GM12864 (cell line): ENCODE results near the gene PTPRD.
"Not testable (repeated sequence)": the region's sequence is repeated elsewhere in the genome, so short reads cannot be mapped to it uniquely, and the experiment has no call there.

Source experiments
- DNase-seq: peaks from one replicate; pipeline ENCODE4 v3.0.0-alpha.2; 2011; ENCODE audit warnings: low read depth
- H3K4me3 ChIP-seq: 2 replicates; pipeline ENCODE4 v1.5.1; 2011; ENCODE audit warnings: mild to moderate bottlenecking, low read depth, low read length, control low read depth
- TF ChIP-seq, protein P1 (sequence below): IDR thresholded peaks from 2 replicates; pipeline ENCODE4 v1.5.1; 2011; ENCODE audit warnings: low read depth, mild to moderate bottlenecking, moderate library complexity, low read length, control low read depth, inconsistent platforms; ENCODE audit errors: missing control alignments

Gene PTPRD

GRCh38 chr9:9054354-9054992 is 1558.3 kb downstream of the PTPRD start:
- TF ChIP-seq, protein P1, sequence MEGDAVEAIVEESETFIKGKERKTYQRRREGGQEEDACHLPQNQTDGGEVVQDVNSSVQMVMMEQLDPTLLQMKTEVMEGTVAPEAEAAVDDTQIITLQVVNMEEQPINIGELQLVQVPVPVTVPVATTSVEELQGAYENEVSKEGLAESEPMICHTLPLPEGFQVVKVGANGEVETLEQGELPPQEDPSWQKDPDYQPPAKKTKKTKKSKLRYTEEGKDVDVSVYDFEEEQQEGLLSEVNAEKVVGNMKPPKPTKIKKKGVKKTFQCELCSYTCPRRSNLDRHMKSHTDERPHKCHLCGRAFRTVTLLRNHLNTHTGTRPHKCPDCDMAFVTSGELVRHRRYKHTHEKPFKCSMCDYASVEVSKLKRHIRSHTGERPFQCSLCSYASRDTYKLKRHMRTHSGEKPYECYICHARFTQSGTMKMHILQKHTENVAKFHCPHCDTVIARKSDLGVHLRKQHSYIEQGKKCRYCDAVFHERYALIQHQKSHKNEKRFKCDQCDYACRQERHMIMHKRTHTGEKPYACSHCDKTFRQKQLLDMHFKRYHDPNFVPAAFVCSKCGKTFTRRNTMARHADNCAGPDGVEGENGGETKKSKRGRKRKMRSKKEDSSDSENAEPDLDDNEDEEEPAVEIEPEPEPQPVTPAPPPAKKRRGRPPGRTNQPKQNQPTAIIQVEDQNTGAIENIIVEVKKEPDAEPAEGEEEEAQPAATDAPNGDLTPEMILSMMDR, result no peak
- no peak overlapping the region for H3K4me3 ChIP-seq
- DNase-seq, result no peak

DNA sequence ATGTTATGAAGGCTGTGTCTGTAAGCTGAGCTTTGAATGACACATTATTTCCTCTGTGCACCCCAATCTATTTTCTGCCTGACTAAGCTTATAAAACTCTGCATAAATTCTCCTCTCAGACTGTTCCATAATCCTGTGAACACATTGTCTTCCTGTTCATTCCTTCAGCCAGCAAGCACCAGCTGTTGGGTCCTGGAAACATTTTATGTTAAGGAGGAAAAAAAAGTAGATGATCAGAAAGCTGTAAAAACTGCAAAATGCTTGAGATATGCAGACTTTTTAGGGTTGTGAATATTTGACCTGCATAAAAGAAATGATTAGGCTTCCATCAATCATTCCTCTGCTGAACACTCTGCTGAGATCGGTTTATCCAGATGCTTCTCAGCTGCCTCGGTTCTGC is 1567.2 kb downstream of the PTPRD start:
- TF ChIP-seq, protein P1, result no peak
- DNase-seq, result no peak

GRCh38 chr9:9045072-9045471 is 1567.7 kb downstream of the PTPRD start:
- H3K4me3 ChIP-seq, result no peak overlapping the region
- DNase-seq, result no peak
- TF ChIP-seq, protein P1, result no peak

More for the DNA sequence above, 1567.2 kb downstream of the PTPRD start:
- no peak overlapping the region for H3K4me3 ChIP-seq

DNA sequence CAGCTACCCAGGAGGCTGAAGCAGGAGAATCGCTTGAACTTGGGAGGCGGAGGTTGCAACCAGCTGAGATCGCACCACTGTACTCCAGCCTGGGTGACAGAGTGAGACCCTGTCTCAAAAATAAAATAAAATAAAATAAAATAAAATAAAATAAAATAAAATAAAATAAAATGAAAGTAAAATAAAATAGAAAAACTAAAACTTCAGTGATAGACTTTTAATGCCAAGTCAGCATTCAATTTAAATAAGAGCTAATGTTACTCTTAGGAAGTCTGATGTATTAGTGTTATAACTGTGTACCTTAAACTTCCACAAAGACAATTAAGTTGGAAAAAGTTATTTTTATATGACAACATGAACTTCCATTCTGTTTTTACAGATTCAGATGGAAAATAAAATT is 1569.0 kb downstream of the PTPRD start:
- DNase-seq, H3K4me3 ChIP-seq: not testable (repeated sequence)

DNA sequence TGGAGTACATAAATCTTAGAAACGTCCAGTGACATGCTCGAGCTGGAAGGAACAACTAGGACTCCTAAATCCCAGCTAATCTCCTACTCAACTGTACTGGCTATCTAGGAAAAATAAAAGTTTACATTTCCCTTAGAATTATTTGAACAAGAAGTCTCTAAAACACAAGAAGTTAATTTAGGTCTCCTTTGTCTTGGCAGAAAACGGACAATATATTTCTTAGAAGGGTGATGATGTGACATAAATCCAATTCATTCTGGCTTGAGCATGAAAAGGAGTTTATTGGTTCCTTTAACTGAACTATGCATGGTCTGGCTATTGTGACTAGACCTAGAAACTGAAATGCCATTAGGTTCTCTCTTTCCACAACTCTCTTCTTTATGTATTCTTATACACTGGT is 1571.0 kb downstream of the PTPRD start:
- no peak overlapping the region for H3K4me3 ChIP-seq
- TF ChIP-seq, protein P1, result no peak
- no peak for DNase-seq

DNA sequence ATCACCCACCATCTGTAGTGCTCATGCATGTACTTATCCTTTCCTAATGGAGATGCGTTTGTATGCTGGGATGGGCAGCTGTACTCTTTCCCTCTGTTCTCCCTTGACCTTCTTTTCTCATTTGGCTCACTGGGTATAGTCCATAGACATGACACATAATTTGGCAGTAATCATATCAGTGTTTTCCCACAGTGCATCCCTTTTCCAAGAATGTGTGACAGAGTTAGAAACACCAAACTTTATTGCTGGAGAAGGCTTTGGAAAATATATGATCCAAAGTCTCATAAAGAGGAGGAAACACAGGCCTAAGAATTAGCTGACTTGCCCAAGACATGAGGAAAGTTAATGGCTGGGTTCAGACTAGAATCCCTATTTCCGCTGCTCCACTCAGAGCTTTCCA is 1579.8 kb downstream of the PTPRD start:
- no peak overlapping the region for H3K4me3 ChIP-seq
- no peak for DNase-seq
- TF ChIP-seq, protein P1, result no peak

DNA sequence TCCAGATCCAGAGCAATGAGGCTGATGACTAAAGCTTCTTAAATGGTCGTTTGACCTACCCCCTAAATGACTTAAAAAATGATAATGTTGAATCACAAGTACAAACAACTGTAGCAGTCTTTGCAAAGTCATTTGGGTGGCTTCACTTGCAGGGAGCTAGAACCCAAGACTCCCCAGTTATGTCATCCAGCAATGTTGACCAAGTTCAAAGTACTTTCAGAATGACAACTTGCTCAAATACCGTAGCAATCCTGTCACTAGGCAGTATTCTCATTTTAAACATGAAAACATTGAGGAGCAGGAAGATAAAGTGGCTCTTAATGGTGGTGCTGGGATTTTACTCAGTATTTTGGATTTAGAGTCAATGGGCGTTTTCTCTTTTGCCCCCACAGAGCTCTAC is 1596.2 kb downstream of the PTPRD start:
- DNase-seq, result no peak
- TF ChIP-seq, protein P1, result no peak

DNA sequence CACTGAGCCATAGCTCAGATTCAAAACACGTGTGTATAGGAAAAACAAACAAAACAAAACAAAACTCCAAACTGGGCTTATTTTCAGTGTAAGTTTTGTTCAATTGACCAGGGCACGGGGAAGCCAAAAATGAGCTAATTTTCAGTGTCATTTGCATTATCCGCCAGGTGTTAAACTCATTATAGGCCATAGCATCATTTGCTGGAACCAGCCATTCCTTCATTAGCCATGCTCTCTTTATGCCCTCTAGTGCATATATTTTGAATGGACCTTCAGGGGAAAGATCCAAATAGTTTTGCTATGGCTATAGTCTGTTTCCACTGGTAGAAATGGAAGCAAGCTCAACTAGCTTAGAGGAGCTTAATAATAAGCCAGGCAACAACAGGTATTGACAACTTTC is 1608.0 kb downstream of the PTPRD start:
- no peak overlapping the region for H3K4me3 ChIP-seq
- TF ChIP-seq, protein P1, result no peak
- no peak for DNase-seq

More for the DNA sequence above, 1596.2 kb downstream of the PTPRD start:
- H3K4me3 ChIP-seq, result no peak overlapping the region
